Measurements from ENCODE around the gene RPRD1A. TPM values are rescaled to one million over a fixed set of nuclear protein-coding genes. Genes with fewer than 3 reads are reported as not detected.

RPRD1A gene, protein sequence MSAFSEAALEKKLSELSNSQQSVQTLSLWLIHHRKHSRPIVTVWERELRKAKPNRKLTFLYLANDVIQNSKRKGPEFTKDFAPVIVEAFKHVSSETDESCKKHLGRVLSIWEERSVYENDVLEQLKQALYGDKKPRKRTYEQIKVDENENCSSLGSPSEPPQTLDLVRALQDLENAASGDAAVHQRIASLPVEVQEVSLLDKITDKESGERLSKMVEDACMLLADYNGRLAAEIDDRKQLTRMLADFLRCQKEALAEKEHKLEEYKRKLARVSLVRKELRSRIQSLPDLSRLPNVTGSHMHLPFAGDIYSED
- total RNA-seq: 40.6 and 44.3 TPM in 2 replicates

GRCh38 chr18:36067055-36067957, at the start of gene RPRD1A:
Gene RPRD1A (minus strand): TSS chr18:36067559. CDS start chr18:36067404, 155 bp downstream.

DNA sequence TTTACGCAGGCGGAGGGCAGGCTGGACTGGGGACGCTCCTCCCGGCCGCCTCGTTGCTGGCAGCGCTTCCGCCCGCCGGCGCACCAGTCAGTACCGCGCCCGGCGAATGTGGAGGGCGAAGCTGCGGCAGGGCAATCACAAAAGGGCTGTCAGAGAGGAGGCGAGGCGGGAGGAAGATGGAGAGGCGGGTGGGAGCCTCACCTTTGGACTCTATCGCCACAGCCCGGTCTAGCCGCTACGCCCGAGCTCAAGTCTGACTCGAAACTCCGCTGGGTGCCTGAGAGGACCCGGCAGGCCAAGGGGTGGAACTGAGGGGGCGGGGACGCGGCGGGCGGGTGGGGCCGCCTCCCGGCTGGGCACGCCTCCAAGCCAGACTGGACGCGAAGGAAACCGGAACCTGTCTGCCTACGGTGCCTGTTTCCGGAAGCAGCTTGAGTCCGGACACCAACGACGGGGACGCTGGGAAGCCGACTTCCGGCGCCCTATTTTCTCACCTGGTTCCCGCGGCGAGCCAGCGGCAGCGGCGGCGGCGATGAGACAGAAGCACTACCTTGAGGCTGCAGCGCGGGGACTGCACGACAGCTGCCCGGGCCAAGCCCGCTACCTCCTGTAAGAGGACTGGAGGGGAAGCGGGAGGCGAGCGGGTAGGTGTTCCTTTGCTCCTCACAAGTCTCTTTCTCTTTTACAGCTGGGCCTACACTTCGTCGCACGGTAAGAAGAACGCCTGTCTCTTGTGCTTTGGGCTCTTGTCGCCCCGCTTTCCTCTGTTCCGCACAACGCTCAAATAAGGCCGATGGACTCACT, 95.0 kb downstream of the RPRD1A start, which contains the start of gene RMP24:
Gene RMP24 (plus strand): TSS at position 483 of the 804 bp plus-strand sequence.

Other genes with a start within 250 kb of the RPRD1A start
- 123 and 133 TPM in 2 replicates for gene SLC39A6, start 61.8 kb upstream of the RPRD1A start, total RNA-seq
- gene ELP2, start 62.3 kb upstream of the RPRD1A start, total RNA-seq: 93.9 and 122 TPM in 2 replicates
- gene MOCOS, start 119.9 kb upstream of the RPRD1A start, total RNA-seq: 8.9 and 14.5 TPM in 2 replicates
- gene FHOD3, start 230.2 kb upstream of the RPRD1A start, total RNA-seq: 20.6 and 23.5 TPM in 2 replicates